IMR-90 (cell line): Measurements from ENCODE around the gene PTPRO.

ENCODE experiments used
- CTCF ChIP-seq: conservative IDR thresholded peaks from 2 replicates; pipeline ENCODE4 v1.5.1; 2012; ENCODE audit warnings: mild to moderate bottlenecking, low read depth, low read length, improper control_type of control experiment
- POLR2A ChIP-seq: IDR thresholded peaks from 2 replicates; pipeline ENCODE4 v1.6.1; 2012; ENCODE audit warnings: mild to moderate bottlenecking, low read depth, low read length
- RAD21 ChIP-seq: IDR thresholded peaks from 2 replicates; pipeline ENCODE4 v1.6.1; 2012; ENCODE audit warnings: low read length, improper control_type of control experiment
- SMC3 ChIP-seq: fragments of 150-350 bp; IDR thresholded peaks from 2 replicates; pipeline ENCODE4 v1.6.1; 2016; ENCODE audit warnings: low read depth, mild to moderate bottlenecking, antibody characterized with exemption, low read length, moderate library complexity

DNA sequence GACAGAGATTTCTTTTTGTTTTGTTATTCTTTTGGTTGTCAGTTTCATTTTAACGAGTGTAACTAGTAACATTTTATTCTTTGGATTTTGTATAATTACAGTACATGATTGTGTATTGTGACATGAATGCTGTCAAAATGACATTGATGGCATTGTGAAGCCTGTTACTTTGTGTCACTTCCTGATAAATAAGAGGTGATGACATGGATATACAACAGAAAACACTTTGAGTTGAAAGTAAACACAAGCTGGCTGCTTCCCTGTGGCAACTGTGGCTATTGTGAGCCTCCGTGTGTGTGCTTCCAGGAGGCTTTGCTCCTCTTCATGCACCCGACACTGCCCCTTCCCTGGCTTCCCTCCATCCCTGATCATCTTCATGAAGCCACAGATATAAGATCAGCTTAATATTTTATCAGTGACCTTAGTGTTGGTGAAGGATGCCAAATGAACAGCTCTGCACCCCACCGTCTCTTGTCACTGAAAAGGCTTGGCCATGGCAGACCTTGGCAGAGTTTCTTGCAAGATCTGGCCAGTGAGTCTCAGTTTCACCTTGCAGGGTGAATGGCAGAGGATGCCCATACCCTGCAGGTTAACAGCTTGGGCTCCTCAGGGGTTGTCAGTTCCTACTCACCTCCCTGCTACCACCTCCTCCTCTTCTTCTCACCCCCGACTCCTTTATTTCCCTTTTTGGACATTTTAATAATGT is 275.0 kb downstream of the PTPRO start:
- TF ChIP-seq CTCF (no peak), RAD21 (no peak), POLR2A (no peak), SMC3 (no peak)
